Measurements from ENCODE around the gene ATP8B3.

Gene ATP8B3

GRCh38 chr19:1851654-1852580, 39.8 kb upstream of the ATP8B3 start:
- DNase-seq, result no peak

DNA sequence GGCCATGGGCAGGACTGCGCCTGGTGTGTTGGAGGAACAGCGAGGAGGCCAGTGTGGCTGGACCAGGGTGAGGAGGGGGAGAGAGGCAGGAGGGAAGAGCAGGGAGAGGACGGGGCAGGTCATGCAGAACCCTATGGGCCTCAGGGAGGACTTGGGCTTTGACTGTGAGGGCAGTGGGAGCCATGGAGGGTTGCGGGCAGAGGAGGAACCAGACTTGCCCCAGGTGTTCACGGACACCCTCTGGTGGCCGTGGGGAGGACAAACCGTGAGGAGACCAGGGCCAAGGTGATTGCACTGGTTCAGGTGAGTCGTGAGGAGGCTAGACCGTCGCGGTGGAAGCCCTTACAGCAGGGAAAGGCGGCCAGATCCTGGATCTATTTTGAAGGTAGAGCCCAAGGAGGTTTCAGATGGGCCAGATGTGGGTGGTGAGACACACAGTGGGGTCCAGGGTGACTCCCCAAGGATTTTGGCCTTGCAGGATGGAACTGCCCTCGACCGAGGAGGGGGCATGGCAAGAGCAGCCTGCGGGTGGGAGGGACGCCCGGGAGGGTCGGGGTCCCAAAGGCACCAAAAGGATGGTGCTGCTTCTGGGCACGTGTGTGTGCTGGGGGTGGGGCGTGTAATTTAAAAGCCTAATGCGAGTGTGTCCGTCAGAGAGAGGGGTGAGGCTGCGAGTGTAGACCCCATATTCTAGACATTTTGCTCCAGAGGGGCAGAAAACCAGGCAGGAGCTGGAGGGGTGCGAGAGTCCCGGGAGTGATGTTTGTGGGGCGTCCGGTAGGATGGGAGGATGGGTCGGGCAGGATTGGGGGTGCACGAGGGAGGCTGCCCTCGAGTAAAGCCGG, 39.0 kb upstream of the ATP8B3 start:
- no peak for DNase-seq

DNA sequence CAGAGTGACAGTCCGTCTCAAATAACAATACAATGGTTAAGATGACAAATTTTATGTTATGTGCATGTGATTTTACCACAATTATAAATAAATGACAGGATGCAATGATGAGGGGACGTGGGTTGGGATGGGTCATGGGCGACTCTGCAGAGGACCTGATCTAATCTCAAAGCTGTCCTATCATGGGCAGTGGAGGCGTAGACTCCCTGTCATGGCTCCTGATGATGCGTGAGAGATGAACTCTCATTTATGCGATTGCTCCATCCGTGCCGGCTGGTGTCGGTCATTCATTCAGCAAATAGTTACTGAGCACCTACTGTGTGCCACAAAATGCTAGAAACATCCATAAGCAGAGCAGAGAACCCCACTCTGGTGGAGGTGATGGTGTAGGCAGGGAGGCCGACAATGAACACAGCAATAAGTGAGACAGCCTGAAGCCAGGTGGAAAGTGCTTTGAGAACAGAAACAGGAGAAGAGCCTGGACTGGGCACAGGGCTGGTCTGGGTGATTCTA, 37.9 kb upstream of the ATP8B3 start:
- no peak for DNase-seq

DNA sequence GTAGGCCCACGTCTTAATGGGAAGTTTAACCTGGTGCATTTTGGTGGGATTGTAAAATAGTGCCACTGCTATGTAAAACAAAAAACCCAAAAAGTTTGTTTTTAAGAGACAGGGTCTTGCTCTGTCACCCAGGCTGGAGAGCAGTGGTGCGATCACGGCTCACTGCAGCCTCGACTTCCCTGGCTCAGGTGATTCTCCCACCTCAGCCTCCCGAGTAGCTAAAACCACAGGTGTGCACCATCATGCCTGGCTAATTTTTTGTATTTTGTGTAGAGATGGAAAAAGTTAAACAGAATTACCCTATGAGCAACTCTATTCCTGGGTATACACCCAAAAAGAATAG, 37.0 kb upstream of the ATP8B3 start:
- no peak for DNase-seq

DNA sequence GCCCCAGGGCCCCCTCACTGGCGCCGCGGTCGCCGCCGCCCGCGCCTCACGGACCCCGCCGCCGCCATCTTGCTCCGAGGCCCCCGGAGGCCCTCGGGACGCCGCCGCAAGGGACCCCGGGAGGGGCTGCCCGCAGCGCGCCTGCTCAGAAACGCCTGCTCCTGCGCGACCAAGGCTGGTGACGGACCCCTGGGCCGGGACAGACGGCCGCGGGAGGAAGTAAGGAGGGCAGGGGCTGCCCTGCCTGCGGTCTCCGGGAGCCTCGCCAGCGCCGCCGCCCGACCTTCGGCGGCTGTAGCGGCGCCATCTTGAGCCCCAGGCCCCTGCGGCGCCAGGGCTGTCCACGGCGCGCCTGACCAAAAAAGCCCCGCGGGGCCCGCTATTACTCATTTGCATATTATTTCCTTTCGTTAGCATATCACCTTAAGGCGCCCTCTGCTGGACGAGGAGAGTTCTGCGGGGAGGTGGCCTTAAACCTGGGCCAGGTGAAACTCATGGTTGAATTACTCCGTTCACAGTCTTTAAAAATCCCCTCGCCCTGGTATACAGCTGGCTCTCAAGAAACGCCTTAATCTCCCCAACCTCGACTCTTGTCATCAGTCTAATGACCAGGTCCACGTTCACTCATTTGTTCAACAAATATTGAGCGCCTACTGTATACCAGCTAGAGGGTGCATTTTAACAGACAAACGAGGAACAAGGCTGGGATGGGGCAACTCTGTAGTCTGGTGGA, 36.5 kb upstream of the ATP8B3 start, which contains the start of gene REXO1:
Gene REXO1 (minus strand): TSS at position 85 of the 733 bp plus-strand sequence. CDS start 125 bp downstream, outside the sequence.
- peak; percentile 86 for DNase-seq

DNA sequence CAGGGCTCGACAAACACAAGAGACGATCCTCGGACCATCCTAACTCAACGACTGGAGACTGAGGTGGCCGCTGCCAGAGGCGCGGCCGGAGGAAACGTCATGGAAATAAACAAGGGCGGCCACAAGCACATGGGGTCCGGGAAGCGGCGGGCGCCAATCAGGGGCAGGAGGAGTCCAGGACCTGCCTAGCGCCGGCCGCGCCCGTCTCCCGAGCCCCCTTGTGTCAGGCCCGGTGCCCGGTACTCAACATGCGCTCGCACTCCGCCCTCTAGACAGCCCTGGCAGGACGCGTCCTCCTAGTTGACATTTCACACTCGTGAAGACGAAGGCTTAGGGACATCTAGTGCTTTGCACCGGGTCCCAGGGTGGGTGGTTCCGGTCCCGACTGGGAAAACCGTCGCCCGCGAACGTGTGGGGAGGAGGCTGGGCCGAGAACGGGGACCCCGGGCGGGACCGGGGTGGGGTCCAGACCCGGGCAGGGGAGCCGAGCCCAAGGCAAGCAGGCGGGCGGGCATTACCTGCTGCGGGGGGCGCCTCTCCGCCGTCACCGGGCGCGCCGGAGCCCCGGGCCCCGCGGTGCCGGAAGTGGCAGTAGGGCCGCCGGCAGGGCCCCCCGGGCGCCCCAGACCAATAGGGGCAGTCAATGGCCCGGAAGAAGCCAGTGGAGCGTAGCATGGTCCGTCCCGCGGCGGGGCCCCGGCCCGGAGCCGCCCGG, 35.8 kb upstream of the ATP8B3 start:
- no peak for DNase-seq

DNA sequence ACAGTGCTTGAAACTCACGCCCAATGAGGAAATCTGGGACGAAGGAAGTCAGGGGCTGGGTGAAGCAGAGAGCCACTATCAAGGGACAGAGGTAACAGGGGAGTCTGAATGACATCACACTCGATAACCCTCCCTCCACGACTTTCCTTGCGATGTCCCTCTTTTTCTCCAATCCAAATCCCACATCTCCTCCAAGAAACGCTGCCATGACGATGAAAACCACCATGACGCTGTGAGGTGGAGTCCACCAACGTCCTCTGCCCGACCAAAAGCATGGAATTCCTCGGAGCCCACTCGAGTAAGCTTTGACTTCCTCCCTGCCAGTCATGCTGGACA, 35.2 kb upstream of the ATP8B3 start:
- no peak for DNase-seq

DNA sequence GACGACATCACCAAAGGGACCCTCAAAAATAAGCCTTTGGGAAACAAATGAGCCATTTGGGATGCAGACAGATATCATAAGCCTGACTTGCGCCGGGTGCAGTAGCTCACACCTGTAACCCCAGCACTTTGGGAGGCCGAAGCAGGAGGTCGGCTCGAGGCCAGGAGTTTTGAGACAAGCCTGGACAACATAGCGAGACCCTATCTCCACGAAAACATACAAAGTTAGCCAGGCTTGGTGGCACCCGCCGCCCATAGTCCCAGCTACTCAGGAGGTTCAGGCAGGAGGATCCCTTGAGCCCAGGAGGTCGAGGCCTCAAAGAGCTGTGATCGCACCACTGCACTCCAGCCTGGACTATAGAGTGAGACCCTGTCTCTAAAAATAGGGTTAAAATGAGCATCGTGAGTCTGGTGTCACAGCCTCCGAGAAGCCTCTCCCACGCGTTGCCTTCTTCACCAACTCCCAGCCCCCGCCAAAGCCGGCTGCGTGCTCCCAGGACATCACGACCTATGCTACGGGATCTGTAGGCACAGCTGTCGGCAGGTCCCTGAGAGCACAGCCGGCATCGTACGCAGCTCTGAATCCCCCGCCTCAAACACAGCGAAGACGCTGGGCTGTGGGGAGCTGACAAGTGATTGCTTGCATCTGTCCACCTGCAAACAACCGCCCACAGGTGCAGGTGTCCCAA, 34.6 kb upstream of the ATP8B3 start:
- no peak for DNase-seq

- no peak for DNase-seq
Observed at GRCh38 chr19:1845642-1846041, 33.6 kb upstream of the ATP8B3 start.

GRCh38 chr19:1845125-1845515, 33.0 kb upstream of the ATP8B3 start:
- DNase-seq, result no peak

GRCh38 chr19:1844513-1845124, 32.5 kb upstream of the ATP8B3 start:
- no peak for DNase-seq

GRCh38 chr19:1843646-1844394, 31.7 kb upstream of the ATP8B3 start:
- DNase-seq, result no peak

GRCh38 chr19:1843116-1843515, 31.0 kb upstream of the ATP8B3 start:
- no peak for DNase-seq

- no peak for DNase-seq
Observed at GRCh38 chr19:1841209-1841924, 29.3 kb upstream of the ATP8B3 start.

GRCh38 chr19:1840541-1841115, 28.6 kb upstream of the ATP8B3 start:
- DNase-seq, result no peak

DNA sequence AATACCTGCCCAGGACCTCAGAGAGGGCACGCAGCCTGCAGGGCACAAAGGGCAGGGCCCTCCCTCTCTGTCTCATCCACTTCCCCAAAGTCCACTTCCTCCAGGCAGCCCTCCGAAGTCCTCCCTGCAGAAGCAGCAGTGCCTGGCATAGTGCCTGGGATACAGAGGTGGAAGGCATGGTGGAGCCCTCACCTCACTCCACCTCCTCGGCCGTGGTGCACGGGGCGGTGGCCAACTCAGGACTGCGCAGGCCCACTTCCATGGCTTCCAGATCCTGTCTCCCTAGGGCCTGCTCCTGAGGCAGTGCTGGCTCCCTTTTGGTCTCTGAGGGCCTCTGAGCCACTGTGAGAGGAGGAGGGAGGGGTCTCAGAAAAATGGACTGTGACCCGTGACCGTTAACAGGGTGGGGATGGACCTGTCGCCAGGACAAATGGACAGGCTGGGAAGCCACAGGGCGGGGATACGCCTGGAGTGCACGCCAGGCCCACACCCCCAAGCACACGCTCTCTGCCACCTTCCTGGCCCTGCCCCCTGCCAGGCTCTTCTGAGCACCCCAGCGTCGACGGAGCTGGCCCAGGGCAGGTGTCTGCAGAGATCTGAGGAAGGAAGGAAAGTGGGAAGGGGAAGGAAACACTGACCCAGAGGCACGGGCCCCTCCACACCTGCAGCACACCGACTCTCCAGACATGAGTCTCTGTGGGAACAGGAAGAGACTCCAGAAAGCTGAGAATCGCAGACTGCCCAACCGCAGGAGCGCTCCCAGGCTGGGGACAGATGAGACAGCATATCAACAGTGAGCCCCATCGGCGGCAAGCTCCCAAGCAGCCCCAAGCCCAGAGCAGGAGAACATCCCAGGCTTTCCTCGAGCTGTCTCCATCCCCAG, 27.8 kb upstream of the ATP8B3 start:
- no peak for DNase-seq

DNA sequence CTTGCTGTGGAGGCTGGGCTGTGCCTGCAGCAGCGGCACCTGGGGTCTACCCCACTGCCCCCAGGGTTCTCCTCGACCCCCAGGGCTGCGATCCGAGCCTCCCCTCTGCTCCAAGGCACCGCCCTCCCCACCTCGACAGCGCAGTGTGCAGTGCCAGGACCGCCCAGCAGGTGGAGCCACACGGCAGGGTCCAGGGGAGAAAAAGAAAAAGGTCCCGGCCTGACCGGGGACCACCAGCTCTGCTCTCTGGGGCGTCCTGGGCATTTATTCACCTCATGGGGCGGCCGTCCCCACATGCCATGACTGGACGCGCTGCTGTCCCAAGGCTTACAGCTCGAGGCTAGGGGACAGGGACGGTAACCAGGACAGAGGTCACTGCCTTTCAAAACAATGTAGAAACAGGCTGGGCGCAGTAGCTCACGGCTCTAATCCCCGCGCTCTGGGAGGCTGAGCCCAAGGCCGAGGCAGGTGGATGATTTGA, 25.6 kb upstream of the ATP8B3 start:
- no peak for DNase-seq

- no peak for DNase-seq
Observed at GRCh38 chr19:1837222-1837565, 25.1 kb upstream of the ATP8B3 start.
